CD4-positive, alpha-beta memory T cell (primary cell): Measurements from ENCODE around the gene LCP2. TPM values are rescaled to one million over a fixed set of nuclear protein-coding genes. Genes with fewer than 3 reads are reported as not detected.

Source experiments
- CTCF ChIA-PET: fragments of 350-600 bp; sonication (Branson Sonifier 250); formaldehyde crosslinking; loops from one replicate; lab custom pipeline; 2021; ENCODE audit warnings: inconsistent platforms; ENCODE audit not compliant: partially characterized antibody; lab: Charles Lee
- POLR2A ChIA-PET: fragments of 350-600 bp; sonication (Branson Sonifier 250); formaldehyde crosslinking; loops from one replicate; lab custom pipeline; 2021; ENCODE audit not compliant: partially characterized antibody; lab: Charles Lee
- DNase-seq, 5 donors: peaks; one replicate each; pipeline versions ENCODE4 v3.0.0 to v3.0.0-alpha.2; 2020 to 2022; ENCODE audit warnings: mixed read lengths in 1 of 5
- H3K27ac ChIP-seq: one replicate; pipeline ENCODE4 v1.7.0; 2013; ENCODE audit warnings: low read depth, low read length
- H3K27me3 ChIP-seq: 2 replicates; pipeline ENCODE4 v1.7.0; 2013; ENCODE audit warnings: mild to moderate bottlenecking, low read length, moderate library complexity; ENCODE audit not compliant: insufficient read depth
- H3K36me3 ChIP-seq: 2 replicates; pipeline ENCODE4 v1.7.0; 2013; ENCODE audit warnings: mild to moderate bottlenecking, low read length, moderate library complexity; ENCODE audit not compliant: insufficient read depth
- H3K4me1 ChIP-seq: 2 replicates; pipeline ENCODE4 v1.7.0; 2013; ENCODE audit warnings: mild to moderate bottlenecking, low read length, moderate library complexity; ENCODE audit not compliant: insufficient read depth
- H3K4me3 ChIP-seq, 2 donors: one replicate each; pipeline ENCODE4 v1.7.0; 2013; ENCODE audit warnings: low read length in 2 of 2, mild to moderate bottlenecking in 1 of 2
- H3K9me3 ChIP-seq, 2 donors: one replicate each; pipeline ENCODE4 v1.7.0; 2013; ENCODE audit warnings: low read length in 2 of 2, control low read depth in 1 of 2; ENCODE audit not compliant: control insufficient read depth in 1 of 2
- H3K27ac Mint-ChIP-seq, 7 donors: one replicate each; pipeline ENCODE4 v1.8.0; 2020 to 2021; ENCODE audit warnings: mixed read lengths in 7 of 7, mild to moderate bottlenecking in 6 of 7, inconsistent platforms in 3 of 7, moderate library complexity in 3 of 7
- H3K27me3 Mint-ChIP-seq, 2 donors: one replicate each; pipeline ENCODE4 v1.8.0; 2020 to 2021; ENCODE audit warnings: mixed read lengths in 2 of 2
- H3K36me3 Mint-ChIP-seq, 2 donors: one replicate each; pipeline ENCODE4 v1.8.0; 2020 to 2021; ENCODE audit warnings: mixed read lengths in 2 of 2, inconsistent platforms in 1 of 2, mild to moderate bottlenecking in 1 of 2
- H3K4me1 Mint-ChIP-seq, 4 donors: one replicate each; pipeline ENCODE4 v1.8.0; 2020 to 2021; ENCODE audit warnings: mixed read lengths in 4 of 4, mild to moderate bottlenecking in 1 of 4
- H3K4me3 Mint-ChIP-seq, 8 donors: one replicate each; pipeline ENCODE4 v1.8.0; 2020 to 2021; ENCODE audit warnings: mixed read lengths in 8 of 8, mild to moderate bottlenecking in 7 of 8, moderate library complexity in 6 of 8, inconsistent platforms in 3 of 8
- H3K9me3 Mint-ChIP-seq, 8 donors: one replicate each; pipeline ENCODE4 v1.8.0; 2020 to 2021; ENCODE audit warnings: mixed read lengths in 8 of 8, mild to moderate bottlenecking in 5 of 8, inconsistent platforms in 3 of 8, moderate library complexity in 1 of 8
- intact Hi-C: fragments of 100-400 bp; cut with micrococcal nuclease; formaldehyde crosslinking; loops from one replicate; pipeline ENCODE4 v1.15.1; 2023
- polyA plus RNA-seq, 2 donors: library from polyadenylated mRNA; unstranded; fragments of 300-500 nt; fragmentation: Illumina TruSeq; gene quantifications; one replicate each; pipeline ENCODE4 v1.2.3, GENCODE V29; 2021
- total RNA-seq, 2 experiments: library from RNA; stranded (reverse); gene quantifications; one replicate each; pipeline ENCODE4 v1.2.3, GENCODE V29; 2021

The LCP2 gene
- total and polyA plus RNA-seq, 4 experiments from 2014 or later = 117 to 318 (median 275) TPM

DNA sequence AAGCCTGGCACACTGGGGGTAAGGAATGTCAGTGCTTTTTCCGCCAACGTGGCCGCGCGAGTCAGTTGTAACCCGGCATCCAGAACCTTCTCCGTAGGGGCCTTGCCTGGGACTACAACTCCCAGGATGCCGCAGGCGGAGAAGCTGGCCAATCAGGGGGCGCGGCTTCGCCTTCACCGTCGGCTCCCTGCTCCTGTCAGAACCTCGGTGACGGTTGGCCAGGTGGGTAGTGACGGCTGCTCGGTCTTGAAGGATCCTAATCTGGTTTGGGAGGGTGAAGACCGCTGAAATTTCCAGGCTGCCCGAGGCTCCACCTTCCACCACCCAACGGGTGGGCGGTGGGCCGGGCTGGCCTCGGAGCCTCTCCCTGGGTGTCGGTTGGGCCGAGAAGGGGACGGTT, 64.8 kb downstream of the LCP2 start, which contains the start of gene C5orf58:
Gene C5orf58 (plus strand): TSS at position 200 of the 400 bp plus-strand sequence. CDS start 1,992 bp downstream, outside the sequence.
- Mint-ChIP-seq H3K27ac (no peak within 1 kb of the TSS), H3K9me3 (no peaks in the 10 kb centered on the region), H3K4me3 (no peak within 1 kb of the TSS), H3K36me3 (no peaks in the 10 kb centered on the region), H3K27me3 (no peaks in the 10 kb centered on the region), H3K4me1 (peaks cover 0 to 4% (median 1%) of the 10 kb centered on the region in 4 donors)
- H3K4me1 ChIP-seq = no peaks in the 10 kb centered on the region
- ChIA-PET POLR2A (interaction anchor here (1.1 kb wide), 1 partner anchor 70 kb away, joined by 3 read pairs; no protein-coding TSS in a partner anchor), CTCF (interaction anchor here (3.2 to 20.7 kb wide), 2 partner anchors 35 to 107 kb away, joined by 14 to 374 read pairs; no protein-coding TSS in a partner anchor)
- no peak within 1 kb of the TSS for H3K4me3 ChIP-seq
- intact Hi-C loops = no loop called here
- no peaks in the 10 kb centered on the region for H3K9me3 ChIP-seq
- DNase-seq = no peak
- H3K36me3 ChIP-seq = peaks cover 4% of the 10 kb centered on the region
- H3K27me3 ChIP-seq = no peaks in the 10 kb centered on the region
- H3K27ac ChIP-seq = no peak within 1 kb of the TSS

DNA sequence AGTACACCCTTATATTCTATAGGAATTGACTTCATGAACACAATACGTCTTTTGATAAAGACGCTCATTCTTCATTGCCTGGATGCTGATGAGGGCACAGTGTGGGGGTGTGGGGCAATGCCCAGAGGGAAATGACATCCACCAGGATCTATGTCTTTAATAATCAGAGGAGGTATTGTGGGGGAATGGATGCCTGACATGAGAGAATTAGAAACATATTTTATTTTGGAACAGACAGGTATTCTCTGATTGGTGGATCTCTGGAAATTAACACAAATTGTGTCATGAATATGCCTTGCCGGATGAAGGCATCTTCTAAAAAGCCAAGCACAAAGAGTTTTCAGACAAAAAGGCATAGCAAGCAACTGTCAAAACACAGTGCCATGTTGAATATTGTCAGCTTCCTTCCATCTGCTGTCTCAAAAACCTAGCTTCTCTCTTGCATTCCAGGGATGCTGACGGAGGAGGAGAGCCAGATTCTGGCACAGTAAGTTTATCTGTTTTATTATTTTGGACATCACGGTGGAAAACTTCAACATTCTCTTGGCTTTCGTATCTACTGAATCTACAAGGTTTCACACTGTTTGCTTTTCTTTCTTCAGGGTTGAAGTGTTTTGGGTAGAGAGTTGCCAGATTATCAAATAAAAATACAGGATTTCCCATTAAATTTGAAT, 68.7 kb downstream of the LCP2 start:
- DNase-seq = no peak
- no peaks in the 10 kb centered on the region for H3K27me3 Mint-ChIP-seq
- intact Hi-C loops = loop anchor here (10.0 kb wide), 1 partner anchor 124 kb away; the partner anchor contains the start of gene FOXI1
- H3K36me3 ChIP-seq = no peaks in the 10 kb centered on the region
- ChIA-PET POLR2A (interaction anchor here (0.5 to 4.7 kb wide), 6 partner anchors 33 to 188 kb away, joined by 3 to 35 read pairs (median 3); no protein-coding TSS in a partner anchor), CTCF (interaction anchor here (1.1 to 20.7 kb wide), 12 partner anchors 8 to 198 kb away, joined by 3 to 374 read pairs (median 18); no protein-coding TSS in a partner anchor)
- no peaks in the 10 kb centered on the region for H3K9me3 Mint-ChIP-seq
- no peaks in the 10 kb centered on the region for H3K9me3 ChIP-seq
- H3K27ac ChIP-seq = no peak overlapping the region
- H3K27ac Mint-ChIP-seq = no peak overlapping the region
- H3K4me1 ChIP-seq = no peaks in the 10 kb centered on the region
- no peaks in the 10 kb centered on the region for H3K36me3 Mint-ChIP-seq
- H3K27me3 ChIP-seq = no peaks in the 10 kb centered on the region
- no peak overlapping the region for H3K4me3 ChIP-seq
- H3K4me3 Mint-ChIP-seq = no peak overlapping the region
- peaks cover 3 to 4% (median 3%) of the 10 kb centered on the region in 4 donors for H3K4me1 Mint-ChIP-seq

DNA sequence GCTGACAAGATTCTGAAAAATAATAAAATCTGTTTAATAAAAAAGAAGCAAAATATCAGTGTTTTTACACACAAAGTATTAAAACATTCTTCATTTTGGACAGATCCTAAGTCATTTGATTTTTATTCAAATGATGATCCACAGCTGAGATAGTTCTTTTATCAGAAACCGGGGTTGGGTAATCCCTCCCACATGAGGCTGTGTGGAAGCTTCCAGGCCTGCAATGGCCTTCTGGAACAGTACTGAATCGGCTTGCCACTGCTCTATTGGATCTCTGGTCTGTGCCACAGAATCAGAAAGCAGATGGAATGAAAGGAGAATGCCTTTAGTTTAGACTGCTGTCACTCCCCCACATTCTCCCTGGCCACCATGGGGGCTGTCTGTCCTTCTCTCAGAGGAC, 70.9 kb downstream of the LCP2 start:
- Histone ChIP-seq H3K27ac (no peak overlapping the region), H3K4me1 (no peaks in the 10 kb centered on the region), H3K36me3 (no peaks in the 10 kb centered on the region), H3K27me3 (no peaks in the 10 kb centered on the region), H3K4me3 (no peak overlapping the region), H3K9me3 (no peaks in the 10 kb centered on the region)
- intact Hi-C loops = loop anchor here (1.0 to 10.0 kb wide), 7 partner anchors 28 to 406 kb away; partner anchors contain the start of gene FOXI1
- H3K4me3 Mint-ChIP-seq = no peak overlapping the region
- ChIA-PET POLR2A (interaction anchor here (0.8 to 4.7 kb wide), 9 partner anchors 10 to 112 kb away, joined by 3 to 35 read pairs (median 7); no protein-coding TSS in a partner anchor), CTCF (interaction anchor here (0.9 to 20.7 kb wide), 27 partner anchors 9 to 200 kb away, joined by 3 to 374 read pairs (median 11); partner anchors contain the start of gene LCP2)
- no peaks in the 10 kb centered on the region for H3K27me3 Mint-ChIP-seq
- H3K4me1 Mint-ChIP-seq = peaks cover 3 to 4% (median 3%) of the 10 kb centered on the region in 4 donors
- H3K9me3 Mint-ChIP-seq = no peaks in the 10 kb centered on the region
- no peak overlapping the region for H3K27ac Mint-ChIP-seq
- no peaks in the 10 kb centered on the region for H3K36me3 Mint-ChIP-seq
- no peak for DNase-seq

DNA sequence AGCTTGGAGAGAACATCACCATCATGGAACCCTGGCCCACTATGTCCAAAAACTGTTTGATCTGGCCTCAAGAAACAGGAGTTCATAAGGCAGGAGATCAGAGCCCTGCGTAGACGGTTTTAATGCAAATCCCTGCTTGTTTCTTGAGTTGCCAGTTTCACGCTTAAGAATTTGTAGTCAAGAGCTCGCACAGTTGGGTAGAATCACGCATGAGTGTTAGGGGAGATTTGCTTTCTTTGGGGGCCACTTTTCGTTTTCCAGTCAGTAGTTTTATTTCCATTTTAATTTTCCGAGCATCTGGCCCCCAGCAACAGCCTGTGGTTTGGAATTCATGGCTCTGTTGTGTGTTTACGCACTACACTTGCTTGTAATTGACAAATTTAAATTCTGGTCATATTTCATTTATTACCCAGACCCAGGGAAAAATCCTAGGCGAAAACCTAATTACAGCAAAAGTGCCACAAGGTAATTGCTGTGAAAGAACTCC, 71.4 kb downstream of the LCP2 start:
- ChIA-PET CTCF (interaction anchor here (0.9 to 20.7 kb wide), 30 partner anchors 8 to 407 kb away, joined by 3 to 374 read pairs (median 6); partner anchors contain the start of gene LCP2), POLR2A (interaction anchor here (0.7 to 4.7 kb wide), 10 partner anchors 10 to 113 kb away, joined by 3 to 35 read pairs (median 6); no protein-coding TSS in a partner anchor)
- DNase-seq = no peak
- Histone ChIP-seq H3K27ac (no peak overlapping the region), H3K9me3 (no peaks in the 10 kb centered on the region), H3K27me3 (no peaks in the 10 kb centered on the region), H3K4me3 (no peak overlapping the region), H3K36me3 (no peaks in the 10 kb centered on the region), H3K4me1 (no peaks in the 10 kb centered on the region)
- Mint-ChIP-seq H3K4me3 (peak overlapping the region in 1 of 8 donors; percentile 14), H3K9me3 (no peaks in the 10 kb centered on the region), H3K36me3 (no peaks in the 10 kb centered on the region), H3K27ac (peak overlapping the region in 2 of 7 donors; percentile 70 to 71), H3K27me3 (no peaks in the 10 kb centered on the region), H3K4me1 (peaks cover 3 to 4% (median 3%) of the 10 kb centered on the region in 4 donors)
- intact Hi-C loops = loop anchor here (1.0 to 10.0 kb wide), 7 partner anchors 28 to 407 kb away; partner anchors contain the start of gene FOXI1

GRCh38 chr5:170225326-170226128, 72.0 kb downstream of the LCP2 start:
- Mint-ChIP-seq H3K27ac (peak overlapping the region in 3 of 7 donors; percentile 29 to 71 (median 70)), H3K36me3 (no peaks in the 10 kb centered on the region), H3K27me3 (no peaks in the 10 kb centered on the region), H3K4me3 (peak overlapping the region in 1 of 8 donors; percentile 14), H3K9me3 (no peaks in the 10 kb centered on the region), H3K4me1 (peaks cover 3 to 4% (median 3%) of the 10 kb centered on the region in 4 donors)
- CTCF ChIA-PET = interaction anchor here (0.8 to 20.7 kb wide), 30 partner anchors 8 to 408 kb away, joined by 3 to 374 read pairs (median 6); partner anchors contain the start of gene LCP2
- Histone ChIP-seq H3K4me3 (no peak overlapping the region), H3K36me3 (no peaks in the 10 kb centered on the region), H3K4me1 (no peaks in the 10 kb centered on the region), H3K27me3 (no peaks in the 10 kb centered on the region), H3K27ac (no peak overlapping the region), H3K9me3 (no peaks in the 10 kb centered on the region)
- intact Hi-C loops = loop anchor here (1.0 to 10.0 kb wide), 7 partner anchors 29 to 407 kb away; partner anchors contain the start of gene FOXI1
- POLR2A ChIA-PET = interaction anchor here (0.7 to 4.7 kb wide), 10 partner anchors 11 to 113 kb away, joined by 3 to 35 read pairs (median 6); no protein-coding TSS in a partner anchor
- DNase-seq = peak; percentile 65 to 73 (median 69)

DNA sequence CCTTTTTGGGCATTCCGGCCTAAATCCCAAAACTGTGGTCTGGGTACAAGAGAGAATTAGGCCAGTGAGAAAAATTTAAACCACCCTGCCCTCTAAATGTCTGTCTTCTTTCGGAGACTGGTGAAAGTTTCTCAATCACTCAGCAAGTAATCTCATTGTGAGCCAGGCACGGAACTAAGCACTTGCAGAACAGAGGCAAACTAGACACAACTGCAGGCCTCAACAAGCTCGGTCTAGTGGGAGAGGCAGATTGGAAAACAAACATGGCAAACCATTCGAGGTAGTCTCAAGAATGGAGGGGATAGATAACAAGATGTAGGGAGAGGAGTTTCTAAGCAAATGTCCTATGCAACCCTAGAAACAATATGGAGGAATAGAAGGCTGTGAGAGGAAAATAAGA, 73.7 kb downstream of the LCP2 start:
- H3K27ac ChIP-seq = no peak overlapping the region
- CTCF ChIA-PET = interaction anchor here (0.9 to 20.7 kb wide), 15 partner anchors 13 to 410 kb away, joined by 3 to 374 read pairs (median 6); no protein-coding TSS in a partner anchor
- Mint-ChIP-seq H3K27ac (no peak overlapping the region), H3K4me1 (peaks cover 3 to 4% (median 3%) of the 10 kb centered on the region in 4 donors), H3K27me3 (no peaks in the 10 kb centered on the region), H3K4me3 (no peak overlapping the region), H3K9me3 (no peaks in the 10 kb centered on the region), H3K36me3 (no peaks in the 10 kb centered on the region)
- POLR2A ChIA-PET = interaction anchor here (1.0 kb wide), 1 partner anchor 49 kb away, joined by 3 read pairs; no protein-coding TSS in a partner anchor
- H3K27me3 ChIP-seq = no peaks in the 10 kb centered on the region
- H3K36me3 ChIP-seq = no peaks in the 10 kb centered on the region
- no peak overlapping the region for H3K4me3 ChIP-seq
- no peaks in the 10 kb centered on the region for H3K9me3 ChIP-seq
- no peak for DNase-seq
- intact Hi-C loops = loop anchor here (10.0 kb wide), 1 partner anchor 119 kb away; the partner anchor contains the start of gene FOXI1
- H3K4me1 ChIP-seq = no peaks in the 10 kb centered on the region
